NCI-H526 (cell line): ENCODE data around the gene OR52A5.

Experiments
- DNase-seq, 2 experiments: peaks; one replicate each; lab custom pipeline; 2025; lab: John Stamatoyannopoulos, UW

Gene OR52A5

DNA sequence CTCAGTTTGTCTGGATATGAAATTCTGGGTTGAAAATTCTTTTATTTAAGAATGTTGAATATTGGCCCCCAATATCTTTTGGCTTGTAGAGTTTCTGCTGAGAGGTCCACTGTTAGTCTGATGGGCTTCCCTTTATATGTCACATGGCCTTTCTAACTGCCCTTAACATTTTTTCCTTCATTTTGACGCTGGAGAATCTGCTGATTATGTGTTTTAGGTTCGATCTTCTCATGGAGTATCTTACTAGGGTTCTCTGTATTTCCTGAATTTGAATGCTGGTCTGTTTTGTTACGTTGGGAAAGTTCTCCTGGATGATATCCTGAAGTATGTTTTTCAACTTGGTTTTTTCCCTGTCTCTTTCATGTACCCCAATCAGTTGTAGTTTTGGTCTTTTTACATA lies 22.8 kb downstream of the OR52A5 start:
- DNase-seq: no peak

DNA sequence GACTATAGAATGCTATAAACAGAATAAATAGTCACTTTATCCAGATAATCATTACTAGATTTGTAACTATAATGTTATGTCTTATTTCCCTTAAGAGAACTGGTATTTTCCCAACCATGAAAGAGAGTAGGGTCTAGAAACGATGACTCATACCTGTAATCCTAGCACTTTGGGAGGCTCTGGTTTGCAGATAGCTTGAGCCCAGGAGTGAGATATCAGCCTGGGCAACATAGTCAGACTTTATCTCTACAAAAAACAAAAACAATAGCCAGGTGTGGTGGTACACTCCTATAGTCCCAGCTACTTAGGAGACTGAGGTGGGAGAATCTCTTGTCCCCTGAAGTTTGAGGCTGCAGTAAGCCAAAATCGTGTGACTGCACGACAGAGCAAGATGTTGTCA lies 30.9 kb downstream of the OR52A5 start:
- no peak for DNase-seq

DNA sequence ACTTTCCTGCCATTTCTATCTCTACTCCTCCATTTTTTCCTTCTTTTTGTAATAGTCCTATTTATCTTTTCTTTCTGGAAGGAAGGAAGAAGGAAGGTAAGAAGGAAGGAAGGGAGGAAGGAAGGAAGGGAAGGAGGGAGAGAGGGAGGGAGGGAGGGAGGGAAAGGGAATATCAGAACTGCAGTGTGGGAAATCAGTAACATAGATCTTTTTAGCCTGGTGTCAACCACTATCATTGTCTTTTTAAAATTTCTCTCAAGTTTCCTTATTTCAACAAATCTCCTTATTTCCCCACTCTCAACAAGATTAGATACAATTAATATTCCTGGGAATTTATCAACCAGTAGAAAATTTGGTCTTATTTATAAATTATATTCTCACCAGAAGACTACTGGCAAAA lies 35.1 kb downstream of the OR52A5 start:
- no peak for DNase-seq

DNA sequence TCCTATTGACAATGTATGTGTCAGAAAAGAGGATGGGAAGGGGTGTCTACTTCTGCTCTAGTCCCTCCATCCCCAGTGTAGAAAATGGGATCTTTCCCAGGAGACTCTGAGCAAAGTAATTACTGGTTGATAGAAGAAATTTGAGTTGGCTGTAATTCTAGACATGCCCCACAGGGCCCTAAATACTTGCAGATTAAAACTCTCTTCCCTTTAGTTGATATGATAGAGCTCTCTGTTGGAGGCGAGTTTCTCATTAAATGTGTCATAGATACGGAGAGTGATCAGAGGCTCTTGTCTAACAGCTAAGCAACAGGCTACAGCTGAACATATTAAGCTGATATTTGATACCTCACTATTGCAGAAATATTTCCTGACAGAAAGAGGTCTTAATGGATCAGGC lies 35.9 kb downstream of the OR52A5 start:
- no peak for DNase-seq

DNA sequence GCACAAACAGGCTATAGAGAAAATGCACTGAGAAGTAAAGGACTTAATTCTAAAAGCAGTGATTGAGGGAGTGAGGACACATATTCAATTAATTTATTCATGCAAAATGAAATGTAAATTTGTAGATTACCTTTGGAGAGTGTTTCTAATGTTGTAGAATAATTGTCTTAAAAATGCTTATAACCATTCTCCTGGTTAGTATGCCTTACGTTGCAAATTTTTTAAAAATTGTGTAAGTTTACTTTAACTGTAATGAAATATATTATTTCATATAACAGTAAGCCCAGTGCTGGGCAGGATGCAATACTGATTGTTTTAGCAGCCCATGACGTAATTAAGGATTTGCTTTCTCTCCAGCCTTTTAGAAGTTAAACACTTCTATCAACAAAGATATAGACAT lies 42.1 kb downstream of the OR52A5 start:
- DNase-seq: no peak

DNA sequence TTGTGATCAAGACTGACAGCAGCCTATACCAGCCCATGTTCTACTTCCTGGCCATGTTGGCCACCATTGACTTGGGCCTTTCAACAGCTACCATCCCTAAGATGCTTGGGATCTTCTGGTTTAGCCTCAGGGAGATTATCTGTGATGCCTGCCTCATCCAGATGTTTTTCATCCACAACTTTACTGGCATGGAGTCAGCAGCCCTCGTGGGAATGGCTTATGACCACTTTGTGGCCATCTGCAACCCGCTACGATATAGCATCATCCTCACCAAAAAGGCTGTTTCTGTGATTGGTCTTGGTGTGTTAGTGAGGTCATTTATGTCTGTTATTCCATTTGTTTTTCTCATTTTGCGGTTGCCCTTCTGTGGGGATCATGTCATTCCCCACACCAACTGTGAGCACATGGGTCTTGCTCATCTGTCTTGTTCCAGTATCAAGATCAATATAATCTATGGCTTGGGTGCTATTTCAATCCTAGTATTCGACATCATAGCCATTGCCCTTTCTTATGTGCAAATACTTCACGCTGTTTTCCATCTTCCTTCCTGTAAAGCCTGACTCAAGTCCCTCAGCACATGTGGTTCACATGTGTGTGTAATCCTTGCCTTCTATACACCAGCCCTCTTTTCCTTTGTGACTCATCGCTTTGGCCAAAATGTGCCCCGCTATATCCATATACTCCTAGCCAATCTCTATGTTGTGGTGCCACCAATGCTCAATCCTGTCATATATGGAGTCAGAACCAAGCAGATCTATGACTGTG lies 45.2 kb downstream of the OR52A5 start:
- no peak for DNase-seq

DNA sequence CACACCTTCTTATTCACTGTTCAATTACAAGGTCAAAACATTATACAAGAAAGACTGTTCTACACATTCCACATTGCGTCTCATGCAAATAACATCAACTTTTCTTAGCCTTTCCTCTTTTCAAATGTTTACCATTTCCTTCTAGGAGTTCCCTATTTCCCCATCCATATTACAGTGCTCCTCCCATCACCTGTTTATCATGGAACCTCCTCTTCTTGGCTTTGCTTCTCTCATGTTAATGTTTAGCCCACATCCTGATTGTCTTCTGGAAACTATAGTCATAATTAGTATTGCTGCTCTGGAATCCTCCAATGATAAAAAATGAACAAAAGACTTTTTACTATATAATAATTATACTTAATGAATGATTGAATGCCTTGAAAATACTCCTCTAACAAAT lies 47.5 kb downstream of the OR52A5 start:
- DNase-seq: no peak

DNA sequence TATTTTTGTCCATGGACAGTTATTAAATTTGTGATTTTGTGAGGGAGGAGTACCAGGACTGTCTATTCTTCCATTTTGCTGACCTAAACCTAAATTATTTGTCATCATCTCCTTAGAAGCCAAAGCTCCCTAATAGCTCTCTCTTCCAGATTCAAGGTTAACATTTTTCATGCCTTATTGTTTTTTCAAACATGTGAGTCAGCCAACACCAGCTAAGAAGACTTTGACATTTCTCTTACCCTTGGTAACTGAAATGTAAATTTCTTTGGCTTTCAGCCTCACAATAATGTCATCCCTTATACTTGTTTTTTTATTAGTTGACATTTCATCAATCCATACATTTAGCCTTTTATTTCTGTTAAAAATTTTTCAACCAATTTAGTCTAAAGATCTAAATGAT lies 49.6 kb downstream of the OR52A5 start:
- no peak for DNase-seq

DNA sequence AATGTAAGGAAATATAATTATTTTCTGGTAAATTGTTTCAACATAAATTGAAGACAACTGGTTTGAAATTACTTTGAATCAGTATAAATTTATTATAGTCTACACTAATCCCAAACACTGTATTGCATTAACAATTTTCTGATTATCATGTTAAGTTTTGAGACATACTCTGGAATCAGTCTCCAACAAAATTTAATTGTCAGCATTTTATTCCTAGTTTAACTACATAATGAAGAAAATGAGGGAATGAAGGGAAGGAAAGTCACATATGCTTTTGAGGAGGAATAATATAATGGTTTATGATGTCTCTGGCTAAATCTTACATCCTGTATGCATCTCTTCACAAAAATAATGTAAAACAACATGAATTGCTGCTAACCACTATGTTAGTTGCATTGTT lies 54.6 kb downstream of the OR52A5 start:
- no peak for DNase-seq

DNA sequence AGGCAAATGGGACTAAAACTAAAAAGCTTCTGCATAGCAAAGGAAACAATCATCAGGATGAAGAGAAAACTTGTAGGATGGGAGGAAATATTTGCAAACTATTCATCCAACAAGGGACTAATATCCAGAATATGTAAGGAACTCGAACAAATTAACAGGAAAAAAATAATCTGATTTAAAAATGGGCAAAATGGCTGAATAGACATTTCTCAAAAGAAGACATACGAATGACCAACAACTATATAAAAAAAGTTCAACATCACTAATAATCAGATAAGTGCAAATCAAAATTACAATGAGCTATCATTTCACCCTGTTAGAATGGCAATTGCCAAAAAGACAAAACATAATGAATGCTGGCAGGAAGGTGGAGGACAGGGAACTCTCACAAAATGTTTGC lies 56.8 kb downstream of the OR52A5 start:
- DNase-seq: no peak
